Immature natural killer cell (primary cell): Measurements from ENCODE around the gene LSM4. TPM values are rescaled to one million over a fixed set of nuclear protein-coding genes. Genes with fewer than 3 reads are reported as not detected.

Source experiments
- polyA plus RNA-seq, 3 donors: library from polyadenylated mRNA; unstranded; fragments of 300-500 nt; fragmentation: Illumina TruSeq; gene quantifications; one replicate each; pipeline ENCODE4 v1.2.3, GENCODE V29; 2021

The LSM4 gene
- polyA plus RNA-seq, 3 donors from 2014 or later = 128 to 189 (median 178) TPM

Other genes with a start within 250 kb of the LSM4 start
- 100 to 1,000 TPM in 1 of 3 donors, 10 to 100 TPM in 2; 62.7 to 105 (median 83.3) TPM for gene IL12RB1, start 236.1 kb downstream of the LSM4 start, polyA plus RNA-seq
- 10 to 100 TPM in 2 of 3 donors, 1 to 10 TPM in 1; 7.3 to 39.1 (median 12.6) TPM for gene MAST3, start 225.3 kb downstream of the LSM4 start, polyA plus RNA-seq
- 1 to 10 TPM; 1.7 to 4.7 (median 3.5) TPM for gene PIK3R2, start 169.9 kb downstream of the LSM4 start, polyA plus RNA-seq
- gene IFI30, start 149.3 kb downstream of the LSM4 start, polyA plus RNA-seq = 100 to 1,000 TPM in 1 of 3 donors, 10 to 100 TPM in 2; 49.0 to 184 (median 83.1) TPM
- gene MPV17L2, start 129.9 kb downstream of the LSM4 start, polyA plus RNA-seq = 10 to 100 TPM; 12.2 to 17.7 (median 15.4) TPM
- gene RAB3A, start 119.0 kb downstream of the LSM4 start, polyA plus RNA-seq = 1 to 10 TPM in 2 of 3 donors, under 1 TPM in 1; 0.77 to 1.1 (median 1.1) TPM
- not detected for gene PDE4C, start 96.6 kb downstream of the LSM4 start, polyA plus RNA-seq
- under 1 TPM in 1 of 3 donors, not detected in 2; 0.15 TPM for gene IQCN, start 48.6 kb downstream of the LSM4 start, polyA plus RNA-seq
- gene JUND, start 41.5 kb downstream of the LSM4 start, polyA plus RNA-seq = 10 to 100 TPM; 15.0 to 71.8 (median 54.7) TPM
- gene PGPEP1, start 17.5 kb upstream of the LSM4 start, polyA plus RNA-seq = 10 to 100 TPM in 2 of 3 donors, 1 to 10 TPM in 1; 8.2 to 20.6 (median 17.5) TPM
- not detected for gene GDF15, start 63.1 kb upstream of the LSM4 start, polyA plus RNA-seq
- 10 to 100 TPM in 1 of 3 donors, 1 to 10 TPM in 2; 2.7 to 18.1 (median 7.7) TPM for gene LRRC25, start 74.5 kb upstream of the LSM4 start, polyA plus RNA-seq
- gene SSBP4, start 96.3 kb upstream of the LSM4 start, polyA plus RNA-seq = 100 to 1,000 TPM in 2 of 3 donors, 10 to 100 TPM in 1; 73.5 to 122 (median 107) TPM
- 10 to 100 TPM; 29.7 to 32.2 (median 31.2) TPM for gene ISYNA1, start 115.1 kb upstream of the LSM4 start, polyA plus RNA-seq
- gene ELL, start 199.0 kb upstream of the LSM4 start, polyA plus RNA-seq = 10 to 100 TPM in 2 of 3 donors, 1 to 10 TPM in 1; 9.1 to 21.1 (median 11.1) TPM
- 100 to 1,000 TPM in 1 of 3 donors, 10 to 100 TPM in 2; 85.7 to 137 (median 94.5) TPM for gene FKBP8, start 220.5 kb upstream of the LSM4 start, polyA plus RNA-seq
- gene KXD1, start 234.8 kb upstream of the LSM4 start, polyA plus RNA-seq = 100 to 1,000 TPM in 1 of 3 donors, 10 to 100 TPM in 2; 85.9 to 134 (median 93.0) TPM
- 1,000 to 10,000 TPM in 1 of 3 donors, 100 to 1,000 TPM in 2; 613 to 1,093 (median 997) TPM for gene UBA52, start 248.8 kb upstream of the LSM4 start, polyA plus RNA-seq